ENCODE data around the gene PCAT7.

The PCAT7 gene

GRCh38 chr9:94554439-94555331, at the start of gene PCAT7:
TSS of gene PCAT7 (plus strand) at chr9:94555083.
- TF ChIP-seq USF1 (IDR thresholded peaks at IDR 0.05): no peak
- peak; percentile 78 for TF ChIP-seq MAX (IDR thresholded peaks at IDR 0.05)
- no peak; the same call in 1 of the 2 replicates for TF ChIP-seq FOXM1 (IDR thresholded peaks at IDR 0.05; ENCODE audit: borderline replicate concordance, low read depth)
- TF ChIP-seq EP300 (IDR thresholded peaks at IDR 0.05; ENCODE audit: borderline replicate concordance): no peak
- TF ChIP-seq CREB1 (IDR thresholded peaks at IDR 0.05; ENCODE audit: low read depth): no peak
- no peak for TF ChIP-seq ZBTB7A (IDR thresholded peaks at IDR 0.05; ENCODE audit: low read depth)
- TF ChIP-seq CEBPB (IDR thresholded peaks at IDR 0.05): no peak; the same call in 1 of the 2 replicates
- TF ChIP-seq REST (IDR thresholded peaks at IDR 0.05; ENCODE audit: low read depth): no peak
- TF ChIP-seq EGR1 (IDR thresholded peaks at IDR 0.05): no peak; the same call in none of the 2 replicates
- peak; percentile 81 for TF ChIP-seq RAD21 (IDR thresholded peaks at IDR 0.05; ENCODE audit: low read depth)
- 0 out of 2 replicates have a peak, but pooled peaks have one; percentile 22 for TF ChIP-seq YY1 (IDR thresholded peaks at IDR 0.05; ENCODE audit: low read depth)
- 0 out of 2 replicates have a peak, but pooled peaks have one; percentile 48 for TF ChIP-seq TAF1 (IDR thresholded peaks at IDR 0.05; ENCODE audit: low read depth)
- 0 out of 2 replicates have a peak, but pooled peaks have one; percentile 40 for TF ChIP-seq TCF12 (IDR thresholded peaks at IDR 0.05; ENCODE audit: low read depth)
- peak; percentile 14; the same call in 1 of the 2 replicates for TF ChIP-seq NFIC (IDR thresholded peaks at IDR 0.05)
- TF ChIP-seq TEAD4 (IDR thresholded peaks at IDR 0.05): no peak

GRCh38 chr9:94507531-94508258, 47.2 kb upstream of the PCAT7 start:
- TF ChIP-seq TEAD4 (IDR thresholded peaks at IDR 0.05) (no peak), CEBPB (IDR thresholded peaks at IDR 0.05) (no peak), TAF1 (IDR thresholded peaks at IDR 0.05; ENCODE audit: low read depth) (no peak), EGR1 (IDR thresholded peaks at IDR 0.05) (no peak), USF1 (IDR thresholded peaks at IDR 0.05) (no peak), TCF12 (IDR thresholded peaks at IDR 0.05; ENCODE audit: low read depth) (no peak)

- TF ChIP-seq MAX (IDR thresholded peaks at IDR 0.05): no peak
- TF ChIP-seq TAF1 (IDR thresholded peaks at IDR 0.05; ENCODE audit: low read depth): no peak
- TF ChIP-seq REST (IDR thresholded peaks at IDR 0.05; ENCODE audit: low read depth): no peak
- TF ChIP-seq YY1 (IDR thresholded peaks at IDR 0.05; ENCODE audit: low read depth): no peak
- no peak for TF ChIP-seq TCF12 (IDR thresholded peaks at IDR 0.05; ENCODE audit: low read depth)
- no peak for TF ChIP-seq FOXM1 (IDR thresholded peaks at IDR 0.05; ENCODE audit: borderline replicate concordance, low read depth)
- TF ChIP-seq CEBPB (IDR thresholded peaks at IDR 0.05): no peak
- no peak for TF ChIP-seq EP300 (IDR thresholded peaks at IDR 0.05; ENCODE audit: borderline replicate concordance)
These were observed 43.5 kb upstream of the PCAT7 start for GRCh38 chr9:94511134-94511954.

- TF ChIP-seq TAF1 (IDR thresholded peaks at IDR 0.05; ENCODE audit: low read depth): no peak
- TF ChIP-seq YY1 (IDR thresholded peaks at IDR 0.05; ENCODE audit: low read depth): no peak
- TF ChIP-seq EGR1 (IDR thresholded peaks at IDR 0.05): no peak
- TF ChIP-seq TCF12 (IDR thresholded peaks at IDR 0.05; ENCODE audit: low read depth): no peak
- no peak for TF ChIP-seq RAD21 (IDR thresholded peaks at IDR 0.05; ENCODE audit: low read depth)
- TF ChIP-seq ZBTB7A (IDR thresholded peaks at IDR 0.05; ENCODE audit: low read depth): no peak
- TF ChIP-seq NFIC (IDR thresholded peaks at IDR 0.05): no peak
These were observed 43.0 kb upstream of the PCAT7 start for GRCh38 chr9:94511955-94512265.

- TF ChIP-seq RAD21 (IDR thresholded peaks at IDR 0.05; ENCODE audit: low read depth): no peak
- TF ChIP-seq EP300 (IDR thresholded peaks at IDR 0.05; ENCODE audit: borderline replicate concordance): no peak
- TF ChIP-seq USF1 (IDR thresholded peaks at IDR 0.05): no peak
- no peak for TF ChIP-seq YY1 (IDR thresholded peaks at IDR 0.05; ENCODE audit: low read depth)
- no peak for TF ChIP-seq MAX (IDR thresholded peaks at IDR 0.05)
- no peak for TF ChIP-seq CEBPB (IDR thresholded peaks at IDR 0.05)
- no peak for TF ChIP-seq NFIC (IDR thresholded peaks at IDR 0.05)
- no peak for TF ChIP-seq TAF1 (IDR thresholded peaks at IDR 0.05; ENCODE audit: low read depth)
- TF ChIP-seq TCF12 (IDR thresholded peaks at IDR 0.05; ENCODE audit: low read depth): no peak
- no peak for TF ChIP-seq EGR1 (IDR thresholded peaks at IDR 0.05)
- no peak for TF ChIP-seq CREB1 (IDR thresholded peaks at IDR 0.05; ENCODE audit: low read depth)
- TF ChIP-seq FOXM1 (IDR thresholded peaks at IDR 0.05; ENCODE audit: borderline replicate concordance, low read depth): no peak
- no peak for TF ChIP-seq REST (IDR thresholded peaks at IDR 0.05; ENCODE audit: low read depth)
- no peak for TF ChIP-seq TEAD4 (IDR thresholded peaks at IDR 0.05)
- TF ChIP-seq ZBTB7A (IDR thresholded peaks at IDR 0.05; ENCODE audit: low read depth): no peak
These were observed 40.2 kb upstream of the PCAT7 start for GRCh38 chr9:94514722-94515121.
